BE2C (cell line): ENCODE measurements around the gene NT5DC4.

Experiments used
- DNase-seq: peaks from one replicate; pipeline ENCODE4 v3.0.0-alpha.2; 2020
- H3K27me3 ChIP-seq: fragments of 250-450 bp; sonication (Bioruptor Pico); 2 replicates; pipeline ENCODE4 v1.5.1; 2020; ENCODE audit warnings: mild to moderate bottlenecking
- H3K36me3 ChIP-seq: fragments of 250-450 bp; sonication (Bioruptor Pico); 2 replicates; pipeline ENCODE4 v1.5.1; 2020; ENCODE audit warnings: mild to moderate bottlenecking
- H3K4me1 ChIP-seq: fragments of 250-450 bp; sonication (Bioruptor Pico); 2 replicates; pipeline ENCODE4 v1.5.1; 2020
- H3K4me3 ChIP-seq: 2 replicates; pipeline ENCODE4 v1.5.1; 2011; ENCODE audit warnings: low read depth, low read length
- H3K9me3 ChIP-seq: fragments of 250-450 bp; sonication (Bioruptor Pico); 2 replicates; pipeline ENCODE4 v1.5.1; 2020
- CTCF ChIP-seq: IDR thresholded peaks from 2 replicates; pipeline ENCODE4 v1.5.1; 2012; ENCODE audit warnings: mild to moderate bottlenecking, low read depth, low read length

The NT5DC4 gene

GRCh38 chr2:112737542-112738232, 16.9 kb downstream of the NT5DC4 start:
- Histone ChIP-seq H3K9me3 (no peaks in the 10 kb centered on the region), H3K36me3 (peaks cover 4% of the 10 kb centered on the region; the same call in 1 of the 2 replicates), H3K4me3 (no peak overlapping the region), H3K4me1 (no peaks in the 10 kb centered on the region), H3K27me3 (no peaks in the 10 kb centered on the region)
- no peak for DNase-seq
- TF ChIP-seq CTCF: no peak

GRCh38 chr2:112740527-112740926, 19.7 kb downstream of the NT5DC4 start:
- TF ChIP-seq CTCF: no peak
- Histone ChIP-seq H3K9me3 (no peaks in the 10 kb centered on the region), H3K27me3 (no peaks in the 10 kb centered on the region), H3K4me1 (no peaks in the 10 kb centered on the region), H3K4me3 (no peak overlapping the region), H3K36me3 (peaks cover 7% of the 10 kb centered on the region; the same call in 1 of the 2 replicates)
- DNase-seq: no peak

- DNase-seq: peak; percentile 75
- Histone ChIP-seq H3K27me3 (no peaks in the 10 kb centered on the region), H3K4me1 (no peaks in the 10 kb centered on the region), H3K9me3 (no peaks in the 10 kb centered on the region), H3K4me3 (no peak overlapping the region), H3K36me3 (peaks cover 3% of the 10 kb centered on the region)
- peak; percentile 78 for TF ChIP-seq CTCF
Measured at GRCh38 chr2:112749755-112750559, 29.1 kb downstream of the NT5DC4 start.

- H3K4me3 ChIP-seq: no peak overlapping the region
- no peak for TF ChIP-seq CTCF
- no peaks in the 10 kb centered on the region for H3K27me3 ChIP-seq
- H3K9me3 ChIP-seq: no peaks in the 10 kb centered on the region
- no peaks in the 10 kb centered on the region for H3K4me1 ChIP-seq
- H3K36me3 ChIP-seq: peaks cover 3% of the 10 kb centered on the region
- no peak for DNase-seq
Measured at GRCh38 chr2:112750560-112750843, 29.7 kb downstream of the NT5DC4 start.

- Histone ChIP-seq H3K4me1 (no peaks in the 10 kb centered on the region), H3K27me3 (no peaks in the 10 kb centered on the region), H3K36me3 (peaks cover 12% of the 10 kb centered on the region), H3K4me3 (no peak overlapping the region), H3K9me3 (no peaks in the 10 kb centered on the region)
- TF ChIP-seq CTCF: no peak
- DNase-seq: no peak
Measured at GRCh38 chr2:112751451-112752197, 30.8 kb downstream of the NT5DC4 start.
